A204.1 (cell line): ENCODE measurements around the gene ATP2B1.
"Not testable (repeated sequence)": the region's sequence is repeated elsewhere in the genome, so short reads cannot be mapped to it uniquely, and the experiment has no call there.

ENCODE experiments used
- FAIRE-seq: peaks from 2 replicates; lab custom pipeline; 2012; peaks lifted over from hg19 to GRCh38; lab: Jason Lieb, UNC

Gene ATP2B1

DNA sequence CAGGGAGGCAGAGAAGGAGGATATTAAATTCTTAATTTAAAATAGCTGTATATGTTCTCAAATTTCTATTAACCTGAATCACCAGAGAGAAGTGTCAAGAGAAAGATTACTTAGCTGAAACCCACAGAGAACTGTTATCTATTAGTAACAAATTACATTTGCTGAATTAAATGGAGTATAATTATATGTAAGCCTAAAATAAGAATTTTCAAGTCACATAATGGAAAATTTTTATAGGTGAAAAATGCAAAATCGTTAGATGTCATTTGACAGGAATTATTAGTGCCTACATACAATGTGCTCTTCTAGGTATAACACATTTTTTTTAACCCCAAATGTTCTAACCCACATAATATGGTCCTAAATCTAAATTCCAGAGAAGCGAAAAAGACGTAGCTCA lies 4.1 kb upstream of the ATP2B1 start:
- no peak for FAIRE-seq

DNA sequence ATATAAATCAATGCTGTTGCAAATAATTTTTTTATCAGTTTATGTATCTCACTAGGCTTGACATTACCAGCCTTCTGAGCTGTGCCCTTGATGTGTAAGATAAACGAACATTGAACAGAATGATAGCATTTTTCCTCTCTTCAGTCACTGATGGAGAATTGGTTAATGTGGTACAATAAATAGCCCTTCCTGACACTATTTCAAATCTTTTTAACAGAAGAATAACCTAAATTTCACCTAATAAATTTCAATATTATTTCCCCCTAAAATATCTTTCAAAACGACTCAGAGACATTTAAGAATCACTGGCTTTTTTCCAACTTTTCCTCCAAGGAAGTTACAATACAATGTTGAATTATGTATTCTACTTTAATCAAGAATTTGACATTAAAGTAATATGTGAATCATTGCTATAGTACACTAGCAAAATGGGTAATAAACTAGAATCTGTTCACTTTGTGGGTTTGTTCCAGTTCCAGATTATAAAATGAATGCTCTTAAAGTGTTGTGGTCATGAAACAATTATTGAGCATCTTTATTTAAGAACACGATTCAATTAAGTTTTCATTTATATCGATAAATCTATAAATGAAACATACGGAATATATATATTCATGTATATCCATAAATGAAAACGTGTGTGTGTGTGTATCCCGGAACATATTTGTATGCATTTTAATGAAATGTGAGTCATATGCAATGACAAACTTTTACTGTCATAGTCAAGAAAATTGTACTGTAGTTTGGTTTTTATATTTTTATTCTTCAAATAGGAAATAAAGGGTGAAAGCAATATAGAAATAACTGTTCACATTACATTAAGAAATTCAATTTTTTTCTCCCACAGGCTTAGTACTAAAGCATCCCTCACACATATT lies 2.5 kb upstream of the ATP2B1 start:
- FAIRE-seq: no peak

- no peak for FAIRE-seq
Observed at GRCh38 chr12:89709995-89710872, 1.6 kb upstream of the ATP2B1 start.

- FAIRE-seq: no peak
Observed at GRCh38 chr12:89709157-89709994, 738 bp upstream of the ATP2B1 start.

DNA sequence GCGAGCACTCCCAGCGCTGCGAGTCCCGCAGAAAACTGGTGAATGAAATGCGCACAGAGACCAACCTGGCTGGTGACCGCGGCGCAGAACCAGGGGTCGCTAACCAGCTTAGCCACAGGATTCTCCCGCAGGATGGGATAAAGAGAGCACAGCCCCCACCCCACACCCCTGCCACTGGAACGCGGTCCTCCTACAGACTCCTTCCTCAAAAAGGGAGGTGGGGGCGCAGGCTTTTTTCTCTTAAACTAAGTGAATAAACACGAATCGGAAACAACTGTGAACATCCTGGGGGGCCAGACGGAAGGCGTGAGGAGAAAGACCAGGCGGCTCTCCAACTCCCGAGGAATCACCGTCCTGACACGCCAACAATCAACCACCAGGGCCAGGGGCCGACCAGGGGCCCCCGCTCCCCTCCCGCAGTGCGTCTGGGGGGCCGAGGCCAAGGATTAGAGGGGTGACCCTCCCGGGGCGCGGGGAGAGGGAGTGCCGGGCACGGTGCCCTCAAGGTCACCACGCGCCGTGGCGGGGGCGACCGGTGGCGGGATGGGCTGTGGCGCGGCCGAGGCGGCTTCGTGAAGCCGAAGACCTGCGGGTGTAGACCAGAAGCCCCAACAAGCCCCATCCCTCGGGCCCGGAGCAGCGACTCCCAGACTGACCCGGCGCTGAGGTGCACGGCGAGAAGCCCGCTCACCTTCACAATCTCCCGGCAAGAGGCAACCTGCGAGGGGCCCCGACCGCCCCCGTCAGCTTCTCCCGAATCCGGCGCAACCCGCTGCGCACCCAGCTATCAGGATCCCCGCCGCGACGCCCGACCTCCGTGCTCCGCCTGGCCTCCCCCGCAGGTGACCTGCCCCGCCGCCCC lies 704 bp downstream of the ATP2B1 start:
- no peak for FAIRE-seq

DNA sequence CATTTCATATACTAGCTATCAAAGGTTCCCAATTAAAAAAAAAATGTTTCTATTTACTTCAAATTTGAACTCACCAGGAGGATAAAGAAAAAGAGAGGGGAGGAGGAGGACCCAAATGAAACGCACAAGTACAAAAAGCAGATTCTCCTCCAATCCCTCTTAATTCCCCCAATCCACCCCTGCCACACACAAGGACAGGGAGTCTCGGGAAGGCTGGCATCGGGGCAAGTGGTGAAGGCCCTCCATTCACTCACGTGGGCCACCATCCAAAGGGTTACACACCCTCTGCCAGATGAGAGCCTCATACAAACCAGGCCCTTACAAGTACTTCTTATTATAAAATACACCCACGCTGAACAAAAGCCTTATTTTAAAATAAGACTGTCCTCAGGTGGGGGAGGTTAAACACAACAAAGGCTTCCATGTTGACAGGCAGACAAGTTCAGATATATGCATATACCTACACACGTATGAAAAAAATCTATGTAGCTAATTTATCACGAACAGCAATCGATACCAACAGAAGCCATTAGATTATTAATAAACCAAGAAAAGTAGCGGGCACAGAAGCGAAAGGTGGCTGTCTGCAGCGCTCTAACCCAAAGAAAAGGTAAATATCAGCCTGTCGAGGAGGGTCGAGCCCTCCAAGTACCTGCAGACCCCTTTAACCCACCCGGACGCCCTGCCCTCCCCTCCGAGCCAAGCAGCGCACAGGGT lies 1.5 kb downstream of the ATP2B1 start:
- no peak for FAIRE-seq

DNA sequence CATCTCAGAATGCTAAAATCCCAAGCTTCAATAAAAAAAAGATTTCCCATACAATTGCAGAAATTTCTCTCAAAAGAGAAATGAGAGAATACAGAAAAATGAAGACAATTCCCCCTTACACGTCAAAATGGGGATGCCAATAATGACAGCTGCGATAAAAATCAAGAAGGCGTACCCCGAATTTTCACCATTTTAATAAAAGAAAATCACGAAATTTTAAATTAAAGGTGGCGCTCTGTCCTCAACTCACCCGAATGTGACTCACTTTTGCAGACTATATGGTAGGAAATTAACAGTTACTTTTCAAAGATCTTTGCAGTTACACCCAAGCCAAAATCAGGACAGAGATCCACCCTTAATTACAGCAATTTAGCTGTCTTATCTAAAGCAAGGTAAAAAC lies 2.1 kb downstream of the ATP2B1 start:
- no peak for FAIRE-seq

- FAIRE-seq: no peak
Observed at GRCh38 chr12:89704457-89704856, 4.2 kb downstream of the ATP2B1 start.

DNA sequence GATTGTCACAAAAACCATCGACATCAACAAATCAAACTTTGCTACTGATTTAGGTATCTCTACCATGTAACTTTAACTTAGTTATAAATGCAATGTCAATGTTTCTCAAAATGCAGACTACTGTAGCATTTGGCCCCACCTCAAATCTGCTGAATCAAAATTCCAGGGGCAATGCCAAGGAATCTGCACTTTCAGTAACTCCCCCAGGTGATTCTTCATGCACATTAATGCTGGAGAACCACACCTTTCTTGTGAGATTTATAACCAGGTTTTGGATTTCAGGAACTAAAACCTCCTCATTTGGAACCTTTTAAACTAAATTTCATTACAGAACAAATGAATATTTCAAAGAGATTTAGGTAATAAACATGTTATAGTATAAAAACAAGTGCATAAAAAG lies 4.9 kb downstream of the ATP2B1 start:
- no peak for FAIRE-seq

- no peak for FAIRE-seq
Observed at GRCh38 chr12:89702503-89702902, 6.1 kb downstream of the ATP2B1 start.

DNA sequence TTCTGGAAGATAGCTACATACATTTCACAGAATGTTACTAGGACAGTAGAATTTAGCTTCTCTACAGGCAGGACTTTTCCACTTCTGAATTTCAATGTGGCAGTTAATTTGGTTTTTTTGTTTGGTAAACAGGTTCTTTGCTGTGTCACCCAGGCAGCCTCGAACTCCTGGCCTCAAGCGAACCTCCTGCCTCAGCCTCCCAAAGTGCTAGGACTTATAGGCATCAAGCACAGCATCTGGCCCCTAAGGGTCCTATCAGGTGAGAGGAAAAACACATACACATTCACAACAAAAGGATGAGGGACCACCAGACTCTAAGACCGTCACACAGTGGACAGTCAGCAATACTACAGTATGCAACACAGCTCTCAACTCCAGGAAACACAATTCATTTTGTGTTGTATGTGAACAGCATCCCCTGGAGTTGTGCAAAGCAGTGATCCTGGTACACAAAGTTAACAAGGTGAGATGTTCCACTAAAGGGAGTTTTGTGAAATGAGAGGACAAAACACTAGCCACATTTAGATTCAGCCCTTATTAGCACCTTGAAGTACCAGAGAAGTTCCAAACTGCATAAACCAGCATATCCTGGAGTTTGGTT lies 6.9 kb downstream of the ATP2B1 start:
- no peak for FAIRE-seq

DNA sequence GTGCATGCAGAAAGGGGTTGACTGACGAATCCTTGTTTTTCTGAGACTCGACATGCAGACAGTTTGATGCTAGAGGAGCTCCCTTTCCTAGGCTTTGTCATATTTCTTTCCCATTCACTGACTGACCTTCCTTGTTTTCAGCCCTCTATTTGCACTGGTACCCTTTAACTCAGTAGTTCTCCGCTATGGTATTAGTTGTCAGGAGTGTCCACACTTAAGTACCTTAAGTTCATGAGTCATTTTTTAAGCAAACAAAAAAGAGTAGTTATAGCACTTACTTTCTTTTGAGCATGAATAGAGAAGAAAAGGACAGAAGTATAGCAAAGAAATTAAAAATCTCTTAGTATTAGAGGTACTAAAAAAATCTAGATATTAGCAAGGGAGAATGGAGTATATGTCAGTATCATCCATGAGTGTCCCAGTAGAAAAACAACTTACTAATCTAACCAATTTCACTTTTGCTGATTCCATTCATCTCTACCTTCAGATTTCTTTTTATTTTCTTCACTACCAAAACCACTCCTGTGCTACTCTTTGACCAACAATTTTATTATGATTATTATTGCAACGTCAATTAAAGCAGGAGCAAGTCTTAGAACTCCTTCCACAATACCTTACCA lies 8.3 kb downstream of the ATP2B1 start:
- no peak for FAIRE-seq

- no peak for FAIRE-seq
Observed at GRCh38 chr12:89698607-89699006, 10.0 kb downstream of the ATP2B1 start.

DNA sequence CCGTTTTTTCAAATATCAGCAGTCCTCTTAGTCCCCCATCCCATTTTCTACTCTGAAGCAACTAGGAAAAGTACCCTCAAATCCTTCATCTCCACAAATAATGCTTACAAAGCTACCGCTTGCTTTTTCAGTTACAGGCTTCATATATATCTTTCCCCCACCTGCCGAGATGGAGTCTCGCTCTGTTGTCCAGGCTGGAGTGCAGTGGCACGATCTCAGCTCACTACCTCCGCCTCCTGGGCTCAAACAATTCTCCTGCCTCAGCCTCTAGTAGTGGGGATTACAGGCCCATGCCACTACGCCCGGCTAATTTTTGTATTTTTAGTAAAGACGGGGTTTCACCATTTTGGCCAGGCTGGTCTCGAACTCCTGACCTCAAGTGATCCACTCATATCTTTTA lies 10.9 kb downstream of the ATP2B1 start:
- not testable (repeated sequence) for FAIRE-seq

GRCh38 chr12:89697296-89697695 lies 11.3 kb downstream of the ATP2B1 start:
- FAIRE-seq: no peak

- no peak for FAIRE-seq
Observed at GRCh38 chr12:89695830-89696229, 12.8 kb downstream of the ATP2B1 start.

DNA sequence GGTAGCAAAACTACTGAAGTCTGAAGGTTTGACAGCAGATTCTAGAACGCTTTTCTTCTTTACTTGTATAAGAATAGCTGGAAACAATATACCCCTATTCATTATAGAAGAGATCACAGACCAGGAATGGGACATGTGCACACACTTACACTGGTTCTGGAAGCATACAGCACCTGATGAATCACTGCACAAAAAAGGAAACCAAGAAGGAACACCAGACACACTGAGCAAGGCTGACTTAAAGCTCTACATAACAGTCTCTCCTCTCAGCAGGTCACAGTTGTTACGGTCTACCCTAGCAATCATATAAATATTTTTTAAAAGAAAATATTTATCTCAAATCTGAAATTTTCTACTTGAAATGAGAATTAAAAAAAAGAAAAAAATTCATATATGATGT lies 13.5 kb downstream of the ATP2B1 start:
- no peak for FAIRE-seq

DNA sequence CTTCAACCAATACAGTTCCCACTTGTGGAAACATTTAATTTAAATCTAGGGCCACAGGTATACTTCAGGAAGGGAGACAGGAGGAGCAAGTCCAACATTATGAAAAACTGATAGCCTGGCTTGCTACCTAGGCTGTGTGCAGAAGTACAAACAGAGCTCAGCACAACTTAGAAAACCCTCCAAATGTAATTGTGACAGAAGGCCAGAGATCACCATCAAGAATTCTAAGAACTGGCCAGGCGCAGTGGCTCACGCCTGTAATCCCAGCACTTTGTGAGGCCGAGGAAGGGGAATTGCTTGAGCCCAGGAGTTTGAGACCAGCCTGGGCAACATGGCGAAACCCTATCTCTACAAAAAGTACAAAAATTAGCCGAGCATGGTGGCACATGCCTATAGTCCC lies 14.1 kb downstream of the ATP2B1 start:
- no peak for FAIRE-seq

GRCh38 chr12:89693639-89694202 lies 14.9 kb downstream of the ATP2B1 start:
- FAIRE-seq: no peak

DNA sequence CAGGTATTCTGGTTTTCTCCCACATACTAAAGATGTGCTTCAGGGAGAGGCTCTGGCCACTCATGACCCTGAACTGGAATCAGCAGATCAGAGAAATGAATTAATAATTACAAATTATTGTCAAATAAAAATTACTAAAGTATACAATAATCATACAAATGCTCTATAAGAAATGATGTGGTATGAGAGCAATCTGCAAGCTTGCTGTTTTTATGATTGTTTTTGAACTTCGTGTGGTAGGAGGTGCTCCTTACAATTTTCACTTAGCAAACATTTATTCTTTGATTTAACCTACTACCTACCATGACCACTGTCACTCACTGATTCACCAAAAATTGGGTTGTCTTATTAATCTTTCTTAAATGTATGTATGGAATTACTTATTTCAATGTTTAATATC lies 16.2 kb downstream of the ATP2B1 start:
- FAIRE-seq: no peak
